DND-41 (cell line): Measurements from ENCODE around the gene MAP3K9.

Source experiments
- ATAC-seq: fragments of 200-7000 bp; cut with Tn5 transposase; 3 replicates; pipeline ENCODE4 v1.9.1; 2021; ENCODE audit warnings: low read depth; ENCODE audit not compliant: insufficient read depth
- DNase-seq: peaks from one replicate; pipeline ENCODE4 v3.0.0-alpha.2; 2020
- H2AFZ ChIP-seq: 2 replicates; pipeline ENCODE4 v1.6.0; 2012; ENCODE audit warnings: low read depth, low read length
- H3K27ac ChIP-seq: 2 replicates; pipeline ENCODE4 v1.5.1; 2012; ENCODE audit warnings: low read length, inconsistent platforms
- H3K27me3 ChIP-seq: fragments of 200-600 bp; sonication (generic); 2 replicates; pipeline ENCODE4 v1.6.0; 2012; ENCODE audit warnings: low read length, mild to moderate bottlenecking, inconsistent platforms; ENCODE audit not compliant: insufficient read depth, poor library complexity
- H3K36me3 ChIP-seq: 2 replicates; pipeline ENCODE4 v1.5.1; 2012; ENCODE audit warnings: low read length, inconsistent platforms; ENCODE audit not compliant: insufficient read depth
- H3K4me1 ChIP-seq: 2 replicates; pipeline ENCODE4 v1.5.1; 2012; ENCODE audit warnings: mild to moderate bottlenecking, low read length; ENCODE audit not compliant: insufficient read depth
- H3K4me2 ChIP-seq: 2 replicates; pipeline ENCODE4 v1.6.0; 2012; ENCODE audit warnings: mild to moderate bottlenecking, moderate library complexity, low read length, inconsistent platforms; ENCODE audit not compliant: insufficient read depth
- H3K4me3 ChIP-seq, 2 experiments: fragments of 200-600 bp in 1 of 2; shearing (Covaris generic) in 1 of 2; 2 replicates each; pipeline ENCODE4 v1.5.1; 2012 to 2016; ENCODE audit warnings: inconsistent platforms in 2 of 2, low read length in 2 of 2, mild to moderate bottlenecking in 2 of 2, low read depth in 1 of 2, moderate library complexity in 1 of 2
- H3K79me2 ChIP-seq: 2 replicates; pipeline ENCODE4 v1.6.0; 2012; ENCODE audit warnings: low read length, inconsistent platforms; ENCODE audit not compliant: insufficient read depth
- H3K9ac ChIP-seq: 2 replicates; pipeline ENCODE4 v1.6.0; 2012; ENCODE audit warnings: low read depth, mild to moderate bottlenecking, inconsistent platforms, low read length, moderate library complexity
- H3K9me3 ChIP-seq: 2 replicates; pipeline ENCODE4 v1.5.1; 2012; ENCODE audit warnings: low read length, moderate library complexity, mild to moderate bottlenecking, inconsistent platforms; ENCODE audit not compliant: insufficient read depth, severe bottlenecking
- H4K20me1 ChIP-seq: 2 replicates; pipeline ENCODE4 v1.6.0; 2012; ENCODE audit warnings: low read length; ENCODE audit not compliant: insufficient read depth
- EZH2 ChIP-seq: IDR thresholded peaks from 3 replicates; pipeline ENCODE4 v1.6.1; 2012; ENCODE audit warnings: borderline replicate concordance, low read depth, mild to moderate bottlenecking, moderate library complexity, low read length, inconsistent platforms; ENCODE audit not compliant: severe bottlenecking
- TF ChIP-seq, protein P1 (sequence below): IDR thresholded peaks from 2 replicates; pipeline ENCODE4 v1.5.1; 2012; ENCODE audit warnings: borderline replicate concordance, low read length, moderate library complexity, mild to moderate bottlenecking; ENCODE audit not compliant: poor library complexity, severe bottlenecking; ENCODE audit errors: extremely low read depth

MAP3K9 gene

GRCh38 chr14:70780396-70781075, 28.8 kb downstream of the MAP3K9 start:
- DNase-seq: no peak

GRCh38 chr14:70779667-70780066, 29.6 kb downstream of the MAP3K9 start:
- ATAC-seq (no peak), DNase-seq (no peak)
- H3K27ac ChIP-seq: no peak overlapping the region
- no peaks in the 10 kb centered on the region for H3K27me3 ChIP-seq
- no peaks in the 10 kb centered on the region for H3K9me3 ChIP-seq
- TF ChIP-seq EZH2: no peak
- TF ChIP-seq, protein P1, sequence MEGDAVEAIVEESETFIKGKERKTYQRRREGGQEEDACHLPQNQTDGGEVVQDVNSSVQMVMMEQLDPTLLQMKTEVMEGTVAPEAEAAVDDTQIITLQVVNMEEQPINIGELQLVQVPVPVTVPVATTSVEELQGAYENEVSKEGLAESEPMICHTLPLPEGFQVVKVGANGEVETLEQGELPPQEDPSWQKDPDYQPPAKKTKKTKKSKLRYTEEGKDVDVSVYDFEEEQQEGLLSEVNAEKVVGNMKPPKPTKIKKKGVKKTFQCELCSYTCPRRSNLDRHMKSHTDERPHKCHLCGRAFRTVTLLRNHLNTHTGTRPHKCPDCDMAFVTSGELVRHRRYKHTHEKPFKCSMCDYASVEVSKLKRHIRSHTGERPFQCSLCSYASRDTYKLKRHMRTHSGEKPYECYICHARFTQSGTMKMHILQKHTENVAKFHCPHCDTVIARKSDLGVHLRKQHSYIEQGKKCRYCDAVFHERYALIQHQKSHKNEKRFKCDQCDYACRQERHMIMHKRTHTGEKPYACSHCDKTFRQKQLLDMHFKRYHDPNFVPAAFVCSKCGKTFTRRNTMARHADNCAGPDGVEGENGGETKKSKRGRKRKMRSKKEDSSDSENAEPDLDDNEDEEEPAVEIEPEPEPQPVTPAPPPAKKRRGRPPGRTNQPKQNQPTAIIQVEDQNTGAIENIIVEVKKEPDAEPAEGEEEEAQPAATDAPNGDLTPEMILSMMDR: no peak
- H4K20me1 ChIP-seq: 0 out of 2 replicates have a peak, but pooled peaks cover 5% of the 10 kb centered on the region
- no peaks in the 10 kb centered on the region for H3K36me3 ChIP-seq
- no peak overlapping the region for H2AFZ ChIP-seq
- no peaks in the 10 kb centered on the region for H3K79me2 ChIP-seq
- H3K9ac ChIP-seq: no peak overlapping the region
- H3K4me1 ChIP-seq: no peaks in the 10 kb centered on the region
- no peak overlapping the region for H3K4me3 ChIP-seq
- no peak overlapping the region for H3K4me2 ChIP-seq

More at GRCh38 chr14:70780396-70781075, 28.8 kb downstream of the MAP3K9 start:
- Histone ChIP-seq H4K20me1 (0 out of 2 replicates have a peak, but pooled peaks cover 5% of the 10 kb centered on the region), H3K4me2 (no peak overlapping the region), H2AFZ (no peak overlapping the region), H3K36me3 (no peaks in the 10 kb centered on the region), H3K9me3 (no peaks in the 10 kb centered on the region), H3K4me1 (no peaks in the 10 kb centered on the region), H3K27ac (no peak overlapping the region), H3K4me3 (no peak overlapping the region), H3K79me2 (no peaks in the 10 kb centered on the region), H3K9ac (no peak overlapping the region), H3K27me3 (no peaks in the 10 kb centered on the region)
- ATAC-seq: no peak
- TF ChIP-seq, protein P1: no peak
- no peak for TF ChIP-seq EZH2

DNA sequence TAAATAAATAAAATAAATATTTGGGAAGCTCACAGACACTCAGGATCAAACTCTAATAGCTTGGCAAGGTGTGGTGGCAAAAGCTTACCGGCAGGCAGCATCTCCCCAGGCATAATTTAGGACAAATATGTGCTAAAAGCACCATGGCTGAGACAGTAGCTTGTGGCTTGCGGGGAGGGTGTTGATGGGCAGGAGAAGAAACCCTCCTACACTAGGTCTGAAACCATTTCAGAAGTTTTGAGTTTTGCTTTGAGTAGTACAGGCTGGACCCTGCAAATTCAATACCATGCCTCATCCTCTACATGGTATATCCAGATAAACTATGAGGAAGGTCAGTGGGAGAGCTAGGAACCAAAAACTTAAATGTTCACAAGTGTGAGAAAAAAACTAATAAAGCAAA, 33.1 kb downstream of the MAP3K9 start:
- Histone ChIP-seq H3K27me3 (no peaks in the 10 kb centered on the region), H3K79me2 (no peaks in the 10 kb centered on the region), H4K20me1 (peaks cover 5% of the 10 kb centered on the region; the same call in 1 of the 2 replicates), H3K4me3 (no peak overlapping the region), H3K9ac (no peak overlapping the region), H3K9me3 (no peaks in the 10 kb centered on the region), H3K27ac (no peak overlapping the region), H3K4me1 (no peaks in the 10 kb centered on the region), H3K4me2 (no peak overlapping the region), H3K36me3 (no peaks in the 10 kb centered on the region), H2AFZ (no peak overlapping the region)
- ATAC-seq (no peak), DNase-seq (no peak)
- TF ChIP-seq, protein P1: no peak
- no peak for TF ChIP-seq EZH2
